PC-9 (cell line): Measurements from ENCODE around the gene COTL1. TPM values are rescaled to one million over a fixed set of nuclear protein-coding genes. Genes with fewer than 3 reads are reported as not detected.

Source experiments
- BruUV-seq: library from RNA; stranded (reverse); fragments of 400-500 nt; replicated peaks from 2 replicates; lab custom pipeline; 2021; lab: Mats Ljungman, UMichigan
- CTCF ChIA-PET: fragments of 300-600 bp; sonication (Branson Sonifier 250); formaldehyde crosslinking; loops from one replicate; lab custom pipeline; 2022; ENCODE audit warnings: antibody characterized with exemption; lab: Charles Lee
- POLR2A ChIA-PET: fragments of 300-600 bp; sonication (Branson Sonifier 250); formaldehyde crosslinking; loops from one replicate; lab custom pipeline; 2022; ENCODE audit warnings: antibody characterized with exemption; ENCODE audit not compliant: unreplicated experiment; lab: Charles Lee
- DNase-seq, 2 experiments: peaks; one replicate each; pipeline versions ENCODE4 v3.0.0 to v3.0.0-alpha.2; 2015 to 2022; ENCODE audit warnings: mixed read lengths in 1 of 2
- H2AFZ ChIP-seq: fragments of 200-600 bp; sonication (generic); 2 replicates; pipeline ENCODE4 v1.8.1; 2017; ENCODE audit warnings: antibody characterized with exemption
- H3F3A ChIP-seq: fragments of 200-600 bp; sonication (generic); 2 replicates; pipeline ENCODE4 v1.8.1; 2017; ENCODE audit warnings: antibody characterized with exemption, mild to moderate bottlenecking, low read depth; ENCODE audit not compliant: insufficient read depth
- H3K27ac ChIP-seq: fragments of 200-600 bp; sonication (generic); 2 replicates; pipeline ENCODE4 v1.6.1; 2016; ENCODE audit warnings: mixed run types
- H3K27me3 ChIP-seq: fragments of 200-600 bp; sonication (generic); 2 replicates; pipeline ENCODE4 v1.6.1; 2016; ENCODE audit warnings: low read depth, mixed run types; ENCODE audit not compliant: insufficient read depth
- H3K36me3 ChIP-seq: fragments of 200-600 bp; sonication (generic); 2 replicates; pipeline ENCODE4 v1.6.1; 2016; ENCODE audit warnings: low read depth, mixed run types
- H3K4me1 ChIP-seq: fragments of 200-600 bp; sonication (generic); replicated peaks from 2 replicates; pipeline ENCODE4 v1.6.1; 2016; ENCODE audit warnings: mixed run types; ENCODE audit not compliant: insufficient read depth
- H3K4me2 ChIP-seq: fragments of 200-600 bp; sonication (generic); 2 replicates; pipeline ENCODE4 v1.6.1; 2017; ENCODE audit warnings: mixed run types
- H3K4me3 ChIP-seq: fragments of 200-600 bp; sonication (generic); 2 replicates; pipeline ENCODE4 v1.6.1; 2016; ENCODE audit warnings: mixed run types
- H3K79me2 ChIP-seq: fragments of 200-600 bp; sonication (generic); 2 replicates; pipeline ENCODE4 v1.6.1; 2017; ENCODE audit warnings: low read depth, mixed run types
- H3K9me2 ChIP-seq: fragments of 200-600 bp; sonication (generic); 2 replicates; pipeline ENCODE4 v1.8.1; 2017; ENCODE audit warnings: mild to moderate bottlenecking; ENCODE audit not compliant: insufficient read depth
- H3K9me3 ChIP-seq: fragments of 200-600 bp; sonication (generic); 2 replicates; pipeline ENCODE4 v1.8.1; 2016; ENCODE audit warnings: low read depth; ENCODE audit not compliant: insufficient read depth
- H4K20me1 ChIP-seq: fragments of 200-600 bp; sonication (generic); 2 replicates; pipeline ENCODE4 v1.8.1; 2017; ENCODE audit not compliant: insufficient read depth
- EZH2 ChIP-seq: fragments of 200-600 bp; sonication (generic); IDR thresholded peaks from 2 replicates; pipeline ENCODE4 v1.8.0; 2017; ENCODE audit warnings: antibody characterized with exemption, low read depth
- intact Hi-C: fragments of 100-400 bp; cut with micrococcal nuclease; formaldehyde crosslinking; loops from one replicate; pipeline ENCODE4 v1.10.0; 2022; ENCODE audit not compliant: unreplicated experiment
- total RNA-seq: library from RNA; stranded (reverse); gene quantifications from 2 replicates; pipeline ENCODE4 v1.2.3, GENCODE V29; 2021
- TF ChIP-seq, protein P1 (sequence below): fragments of 200-600 bp; sonication (generic); conservative IDR thresholded peaks from 2 replicates; pipeline ENCODE4 v1.6.1; 2017; ENCODE audit warnings: mixed run types, antibody characterized with exemption, mild to moderate bottlenecking, moderate library complexity

COTL1 gene
- total RNA-seq, 1 experiment from 2014 or later: 512 TPM

GRCh38 chr16:84532291-84532724 lies 85.6 kb downstream of the COTL1 start:
- H3F3A ChIP-seq: no peaks in the 10 kb centered on the region
- no peak overlapping the region for H2AFZ ChIP-seq
- H3K9me3 ChIP-seq: no peaks in the 10 kb centered on the region
- intact Hi-C loops: loop anchor here (5.0 kb wide), 1 partner anchor 70 kb away; no protein-coding TSS in a partner anchor
- ChIA-PET CTCF (interaction anchor here (0.6 to 0.7 kb wide), 2 partner anchors 12 to 219 kb away, joined by 3 to 4 read pairs; no protein-coding TSS in a partner anchor), POLR2A (interaction anchor here (0.7 kb wide), 1 partner anchor 23 kb away, joined by 3 read pairs; no protein-coding TSS in a partner anchor)
- DNase-seq: peak in 1 of 2 experiments; percentile 68
- peaks cover 16% of the 10 kb centered on the region; the same call in 1 of the 2 replicates for H3K27me3 ChIP-seq
- H3K4me1 ChIP-seq: no peaks in the 10 kb centered on the region
- no peak overlapping the region for H3K4me2 ChIP-seq
- no peaks in the 10 kb centered on the region for H3K79me2 ChIP-seq
- H3K36me3 ChIP-seq: no peaks in the 10 kb centered on the region
- TF ChIP-seq, protein P1, sequence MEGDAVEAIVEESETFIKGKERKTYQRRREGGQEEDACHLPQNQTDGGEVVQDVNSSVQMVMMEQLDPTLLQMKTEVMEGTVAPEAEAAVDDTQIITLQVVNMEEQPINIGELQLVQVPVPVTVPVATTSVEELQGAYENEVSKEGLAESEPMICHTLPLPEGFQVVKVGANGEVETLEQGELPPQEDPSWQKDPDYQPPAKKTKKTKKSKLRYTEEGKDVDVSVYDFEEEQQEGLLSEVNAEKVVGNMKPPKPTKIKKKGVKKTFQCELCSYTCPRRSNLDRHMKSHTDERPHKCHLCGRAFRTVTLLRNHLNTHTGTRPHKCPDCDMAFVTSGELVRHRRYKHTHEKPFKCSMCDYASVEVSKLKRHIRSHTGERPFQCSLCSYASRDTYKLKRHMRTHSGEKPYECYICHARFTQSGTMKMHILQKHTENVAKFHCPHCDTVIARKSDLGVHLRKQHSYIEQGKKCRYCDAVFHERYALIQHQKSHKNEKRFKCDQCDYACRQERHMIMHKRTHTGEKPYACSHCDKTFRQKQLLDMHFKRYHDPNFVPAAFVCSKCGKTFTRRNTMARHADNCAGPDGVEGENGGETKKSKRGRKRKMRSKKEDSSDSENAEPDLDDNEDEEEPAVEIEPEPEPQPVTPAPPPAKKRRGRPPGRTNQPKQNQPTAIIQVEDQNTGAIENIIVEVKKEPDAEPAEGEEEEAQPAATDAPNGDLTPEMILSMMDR: no peak
- no peak for TF ChIP-seq EZH2
- no peaks in the 10 kb centered on the region for H4K20me1 ChIP-seq
- no TSS peak for BruUV-seq
- no peak overlapping the region for H3K4me3 ChIP-seq
- H3K9me2 ChIP-seq: no peaks in the 10 kb centered on the region
- no peak overlapping the region for H3K27ac ChIP-seq

DNA sequence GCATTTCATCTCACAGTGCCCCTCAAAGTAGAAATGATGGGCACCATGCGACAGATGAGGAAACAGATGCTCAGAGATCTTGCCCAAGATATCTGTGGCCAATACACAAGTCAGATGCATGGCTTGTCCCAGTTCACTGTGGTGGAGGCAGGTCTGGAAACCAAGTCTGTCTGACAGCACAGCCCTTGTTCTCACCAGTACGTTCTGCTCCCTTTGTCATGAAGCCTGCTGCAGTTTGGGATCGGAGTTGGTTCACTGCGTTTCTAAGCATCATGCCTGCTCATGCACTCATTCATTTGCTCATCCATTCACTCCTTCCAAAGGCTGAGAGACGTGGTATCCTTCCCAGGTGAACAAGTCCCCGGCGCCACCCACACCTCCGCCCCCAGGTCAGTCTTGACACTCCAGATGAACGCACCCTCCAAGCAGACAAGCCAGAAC lies 86.2 kb downstream of the COTL1 start:
- intact Hi-C loops: loop anchor here (5.0 kb wide), 1 partner anchor 71 kb away; no protein-coding TSS in a partner anchor
- no peak for DNase-seq
- TF ChIP-seq, protein P1: no peak
- TF ChIP-seq EZH2: no peak
- no peaks in the 10 kb centered on the region for H3K36me3 ChIP-seq
- no peak overlapping the region for H2AFZ ChIP-seq
- no peak overlapping the region for H3K4me2 ChIP-seq
- no peaks in the 10 kb centered on the region for H3F3A ChIP-seq
- no peaks in the 10 kb centered on the region for H4K20me1 ChIP-seq
- no peak overlapping the region for H3K4me3 ChIP-seq
- ChIA-PET CTCF (interaction anchor here (0.6 kb wide), 1 partner anchor 219 kb away, joined by 4 read pairs; no protein-coding TSS in a partner anchor), POLR2A (no interaction called here)
- H3K27ac ChIP-seq: no peak overlapping the region
- no peaks in the 10 kb centered on the region for H3K79me2 ChIP-seq
- no TSS peak for BruUV-seq
- H3K9me3 ChIP-seq: no peaks in the 10 kb centered on the region
- no peaks in the 10 kb centered on the region for H3K9me2 ChIP-seq
- no peaks in the 10 kb centered on the region for H3K4me1 ChIP-seq
- H3K27me3 ChIP-seq: peaks cover 16% of the 10 kb centered on the region; the same call in 1 of the 2 replicates

- POLR2A ChIA-PET: no interaction called here
Observed at GRCh38 chr16:84530590-84530989, 87.3 kb downstream of the COTL1 start.

More at GRCh38 chr16:84530590-84530989, 87.3 kb downstream of the COTL1 start:
- BruUV-seq: no TSS peak
- Histone ChIP-seq H3K9me2 (no peaks in the 10 kb centered on the region), H3K4me3 (no peak overlapping the region), H3K27me3 (peaks cover 16% of the 10 kb centered on the region; the same call in 1 of the 2 replicates), H3K36me3 (no peaks in the 10 kb centered on the region), H3K4me1 (no peaks in the 10 kb centered on the region), H3K79me2 (no peaks in the 10 kb centered on the region), H3F3A (no peaks in the 10 kb centered on the region), H2AFZ (no peak overlapping the region), H3K9me3 (no peaks in the 10 kb centered on the region), H3K4me2 (no peak overlapping the region), H4K20me1 (no peaks in the 10 kb centered on the region), H3K27ac (no peak overlapping the region)
- DNase-seq: no peak
- no peak for TF ChIP-seq EZH2
- TF ChIP-seq, protein P1: no peak
- intact Hi-C loops: loop anchor here (5.0 kb wide), 1 partner anchor 72 kb away; no protein-coding TSS in a partner anchor
- CTCF ChIA-PET: interaction anchor here (0.6 kb wide), 1 partner anchor 13 kb away, joined by 3 read pairs; no protein-coding TSS in a partner anchor
